HS-27A (cell line): ENCODE results near the gene CLTRN.
"Not testable (repeated sequence)": the region's sequence is repeated elsewhere in the genome, so short reads cannot be mapped to it uniquely, and the experiment has no call there.

ENCODE experiments used
- DNase-seq: peaks from one replicate; pipeline ENCODE4 v3.0.0-alpha.2; 2012; ENCODE audit warnings: low read depth, missing footprints

The CLTRN gene

DNA sequence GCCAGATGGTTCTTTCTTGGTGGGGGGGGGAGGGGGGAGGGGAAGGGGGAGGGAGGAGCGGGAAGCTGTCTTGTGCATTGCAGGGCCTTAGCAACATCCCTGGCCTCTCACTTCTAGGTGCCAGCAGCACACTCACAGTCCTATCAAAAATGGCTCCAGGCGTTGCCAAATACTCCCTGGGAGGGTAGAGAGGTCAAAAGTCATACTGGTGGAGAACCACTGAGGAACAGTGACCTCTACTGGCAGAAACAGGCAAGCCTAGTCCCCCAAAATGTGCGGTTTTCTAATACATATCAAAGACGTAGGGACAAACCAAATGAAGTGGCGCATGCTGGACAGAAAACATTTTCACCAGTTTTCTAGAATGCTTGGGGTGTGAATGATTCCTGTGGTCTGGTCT is 17.1 kb downstream of the CLTRN start:
- not testable (repeated sequence) for DNase-seq

DNA sequence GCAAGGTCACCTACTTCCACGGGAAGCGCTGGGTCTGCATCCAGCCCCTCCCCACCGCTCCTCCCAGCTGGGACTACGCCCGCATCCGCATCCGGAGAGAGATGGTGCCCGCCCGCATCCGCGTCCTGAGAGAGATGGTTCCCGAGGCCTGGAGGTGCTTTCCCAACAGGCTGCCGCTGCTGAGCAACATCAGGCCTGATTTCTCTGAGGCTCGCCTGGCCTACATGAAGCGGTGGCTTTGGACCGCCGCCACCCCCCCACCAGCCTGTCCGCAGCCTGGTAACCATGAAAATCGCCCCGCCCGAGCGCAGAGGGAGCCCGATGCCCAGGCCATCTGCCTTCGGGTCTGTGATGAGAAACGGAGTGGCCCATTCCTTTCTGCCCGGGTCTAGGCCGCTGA is 18.1 kb downstream of the CLTRN start:
- DNase-seq, result no peak

GRCh38 chrX:15646031-15646430 is 18.6 kb downstream of the CLTRN start:
- no peak for DNase-seq

DNA sequence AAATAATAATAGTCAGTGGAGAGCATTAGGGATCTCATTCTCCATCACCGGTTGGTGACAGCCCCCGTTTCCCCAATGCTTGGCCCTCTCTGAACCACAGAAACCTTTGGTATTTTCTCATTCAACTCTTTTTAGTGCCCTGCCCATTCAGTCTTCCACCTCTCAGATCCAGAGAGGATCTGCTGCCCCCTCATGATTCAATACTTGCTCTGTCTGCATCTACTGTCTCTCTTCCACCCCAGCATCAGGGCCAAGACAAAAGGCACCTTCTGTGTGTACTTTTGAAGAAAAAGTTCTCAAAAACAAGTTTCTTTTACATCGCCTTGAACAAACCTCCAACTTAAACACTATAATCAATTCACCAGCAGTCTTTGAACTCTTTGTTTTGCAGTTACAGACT is 19.3 kb downstream of the CLTRN start:
- no peak for DNase-seq

GRCh38 chrX:15644560-15644872 is 20.1 kb downstream of the CLTRN start:
- no peak for DNase-seq

- no peak for DNase-seq
Measured at GRCh38 chrX:15643786-15644559, 20.6 kb downstream of the CLTRN start.

DNA sequence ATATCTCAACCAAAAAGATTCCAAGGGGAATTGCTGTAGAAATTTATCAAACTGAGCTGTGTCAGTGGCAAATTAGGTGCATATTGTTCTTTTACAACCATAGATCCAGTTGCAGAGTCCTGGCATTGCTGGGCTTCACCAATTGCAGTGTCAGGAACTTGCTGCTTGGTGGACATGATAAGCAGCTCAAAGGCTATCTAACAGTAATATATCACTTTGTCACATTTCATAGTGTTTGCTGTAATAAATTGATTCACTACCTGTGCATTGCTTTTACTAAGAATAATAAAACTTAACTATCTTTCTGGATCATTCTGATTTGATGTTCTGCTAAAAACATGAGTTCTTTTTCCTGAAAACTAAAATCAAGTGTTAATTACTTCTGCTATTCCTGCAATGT is 33.0 kb downstream of the CLTRN start:
- no peak for DNase-seq

DNA sequence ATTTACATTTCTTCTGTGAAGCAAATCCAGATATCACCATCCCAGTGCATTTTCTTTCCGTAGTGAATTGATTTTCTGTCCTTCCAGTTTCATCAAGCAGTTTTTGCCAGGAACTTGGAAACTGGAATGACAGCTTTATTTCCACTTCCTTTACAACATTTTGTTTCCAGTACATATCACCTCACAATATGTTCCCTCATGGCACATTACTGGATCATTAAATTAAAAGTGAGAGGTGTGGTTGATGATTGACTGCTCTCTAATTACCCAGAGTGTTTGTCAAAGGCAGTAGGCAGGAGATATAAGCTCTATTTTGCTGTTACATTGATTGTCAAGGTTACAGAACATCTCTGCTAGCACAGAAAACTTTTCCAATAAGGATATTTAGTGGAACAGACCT is 41.6 kb downstream of the CLTRN start:
- no peak for DNase-seq

DNA sequence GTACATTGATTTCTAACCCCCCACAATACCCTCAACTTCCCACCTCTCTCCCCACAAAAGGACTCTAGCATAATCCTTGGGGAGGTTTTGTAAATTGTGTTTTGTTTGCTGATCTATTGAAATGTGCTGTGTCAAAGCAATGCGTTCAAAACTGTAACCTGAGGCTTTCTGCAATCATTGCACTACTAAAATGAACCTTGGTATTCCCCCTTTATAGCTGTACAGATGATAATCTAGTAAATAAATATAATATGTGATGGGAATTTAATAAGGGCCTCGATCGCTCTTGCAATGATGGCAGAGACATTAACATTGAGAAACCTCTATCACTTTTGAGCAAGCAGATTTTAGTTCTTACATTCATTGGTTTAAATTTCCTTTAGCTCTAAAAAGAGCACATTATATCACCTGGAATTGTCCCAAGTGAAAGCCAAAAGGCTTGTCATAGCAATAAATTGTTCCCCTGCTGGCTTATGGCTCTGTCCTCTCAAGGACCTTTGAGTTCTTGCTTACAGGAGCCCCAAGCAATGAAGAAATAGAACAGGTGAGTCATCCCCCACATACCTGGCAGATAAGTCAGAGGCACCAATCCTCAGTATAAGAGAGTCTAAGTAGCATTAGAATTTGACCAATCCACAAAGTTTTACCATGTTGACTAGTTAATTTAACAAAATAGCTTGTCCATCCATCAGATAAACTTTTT is 45.4 kb downstream of the CLTRN start:
- no peak for DNase-seq

DNA sequence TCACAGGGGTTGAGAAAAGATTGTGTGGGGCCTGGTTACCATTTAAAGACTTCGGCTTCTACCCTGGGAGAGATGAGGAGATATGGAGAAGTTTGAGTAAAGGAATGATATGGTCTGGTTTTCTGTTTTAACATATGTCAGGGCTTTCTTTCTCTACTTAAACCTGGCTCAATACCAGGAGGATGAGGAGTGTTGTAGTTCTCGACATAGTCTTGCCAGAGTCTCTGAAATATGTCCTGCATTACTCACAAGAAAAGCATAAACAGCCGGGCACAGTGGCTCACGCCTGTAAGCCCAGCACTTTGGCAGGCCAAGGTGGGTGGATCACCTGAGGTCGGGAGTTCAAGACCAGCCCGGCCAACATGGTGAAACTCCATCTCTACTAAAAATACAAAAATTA is 47.5 kb downstream of the CLTRN start:
- no peak for DNase-seq

DNA sequence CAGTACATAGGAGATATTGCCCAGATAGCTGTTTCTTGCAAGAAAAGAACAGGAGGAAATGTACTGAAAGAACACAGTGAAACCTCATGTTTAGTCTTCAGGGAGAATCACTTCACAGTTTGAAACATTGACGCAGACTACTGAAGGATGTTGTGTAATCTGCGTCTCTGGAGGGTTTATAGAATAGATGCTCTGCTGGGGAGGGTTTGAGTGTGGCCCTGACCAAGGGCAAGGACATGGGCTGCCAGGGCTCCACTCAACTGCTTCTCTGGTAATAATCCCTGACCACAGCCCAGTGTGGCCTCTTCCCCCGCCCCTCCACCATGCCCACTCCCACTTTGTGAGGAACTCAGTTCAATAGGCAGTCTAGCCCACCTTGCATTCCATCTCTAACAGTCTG is 48.1 kb downstream of the CLTRN start:
- no peak for DNase-seq

- no peak for DNase-seq
Measured at GRCh38 chrX:15607067-15607466, 57.5 kb downstream of the CLTRN start.

DNA sequence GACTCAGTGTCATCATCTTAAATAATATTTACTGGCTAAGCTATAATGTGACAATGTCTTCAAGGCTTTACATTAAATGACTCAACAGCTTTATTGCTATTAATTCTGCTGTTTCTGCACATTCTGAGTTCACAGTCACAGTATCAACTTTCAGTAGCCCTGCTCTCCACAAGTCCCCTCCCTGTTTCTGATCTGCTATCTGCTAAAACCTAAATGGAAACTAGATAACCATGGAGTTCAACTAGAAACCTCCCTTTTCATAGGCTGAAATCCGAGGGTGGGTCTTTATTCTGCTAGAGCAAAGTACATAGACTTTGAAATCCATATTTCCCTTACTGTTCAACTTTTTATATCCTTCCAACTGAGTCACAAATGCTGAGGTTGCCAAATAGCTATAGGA is 58.5 kb downstream of the CLTRN start:
- no peak for DNase-seq

GRCh38 chrX:15605226-15605625 is 59.4 kb downstream of the CLTRN start:
- DNase-seq, result no peak

DNA sequence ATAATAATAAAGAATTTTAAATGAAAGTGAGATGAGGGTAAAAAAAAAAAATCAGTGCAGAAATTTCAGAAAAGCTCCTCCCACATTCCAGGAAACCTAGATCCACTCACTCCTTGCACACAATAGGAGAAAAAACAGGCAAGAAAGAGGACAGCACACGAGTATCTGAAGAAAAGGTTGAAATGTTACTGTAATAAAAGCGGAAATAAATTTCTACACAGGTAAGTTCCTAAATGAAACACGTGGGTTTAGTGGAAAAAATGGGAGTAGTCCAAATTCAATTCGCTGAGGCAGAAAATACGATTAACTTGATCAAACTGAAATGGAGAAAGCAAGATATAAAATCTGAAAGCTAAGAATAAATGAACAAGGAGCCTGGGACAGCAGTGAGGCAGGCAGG is 61.8 kb downstream of the CLTRN start:
- no peak for DNase-seq

GRCh38 chrX:15601932-15602331 is 62.7 kb downstream of the CLTRN start:
- DNase-seq, result no peak

DNA sequence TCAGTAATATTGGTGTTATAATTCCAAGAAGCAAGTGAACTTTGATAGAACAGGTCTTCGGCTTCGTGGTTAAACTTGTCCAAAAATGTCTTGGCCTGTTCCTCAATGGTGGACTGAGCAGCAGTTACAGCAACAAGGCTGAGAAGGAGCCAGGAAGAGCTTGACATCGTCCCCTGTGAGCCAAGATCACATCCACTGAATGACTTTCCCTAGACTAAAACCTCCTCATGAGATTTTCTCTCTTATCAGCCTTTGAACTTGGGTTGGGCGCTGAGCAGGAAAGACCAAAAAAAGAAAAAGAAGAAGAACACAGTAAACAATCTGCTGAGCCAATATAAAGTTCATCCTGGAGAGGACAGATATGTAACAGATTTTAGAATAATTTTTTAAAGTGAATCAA is 63.9 kb downstream of the CLTRN start, which contains the start of gene ACE2:
ACE2 (minus strand) TSS at position 216 of the 400 bp plus-strand sequence; CDS start at position 167, 49 bp downstream.
- DNase-seq, result no peak

DNA sequence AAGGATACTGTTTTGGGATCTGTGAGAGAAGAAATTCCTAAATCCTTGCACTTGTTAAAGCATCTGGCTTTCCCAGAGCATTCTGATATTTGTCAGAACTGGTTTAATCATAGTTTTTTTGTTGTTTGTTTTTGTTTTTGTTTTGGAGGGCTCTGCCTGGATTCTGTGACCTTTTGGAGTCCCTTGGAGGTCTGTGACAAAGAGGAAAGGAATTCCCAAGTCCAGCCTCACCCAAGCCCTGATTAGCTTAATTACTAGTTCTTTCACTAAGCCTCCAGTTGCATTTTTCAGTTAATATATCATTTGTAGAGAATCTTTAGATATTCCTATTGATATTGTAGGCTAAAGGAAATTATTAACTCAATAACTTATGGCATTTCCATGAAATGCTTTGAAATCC is 64.6 kb downstream of the CLTRN start:
- DNase-seq, result no peak

DNA sequence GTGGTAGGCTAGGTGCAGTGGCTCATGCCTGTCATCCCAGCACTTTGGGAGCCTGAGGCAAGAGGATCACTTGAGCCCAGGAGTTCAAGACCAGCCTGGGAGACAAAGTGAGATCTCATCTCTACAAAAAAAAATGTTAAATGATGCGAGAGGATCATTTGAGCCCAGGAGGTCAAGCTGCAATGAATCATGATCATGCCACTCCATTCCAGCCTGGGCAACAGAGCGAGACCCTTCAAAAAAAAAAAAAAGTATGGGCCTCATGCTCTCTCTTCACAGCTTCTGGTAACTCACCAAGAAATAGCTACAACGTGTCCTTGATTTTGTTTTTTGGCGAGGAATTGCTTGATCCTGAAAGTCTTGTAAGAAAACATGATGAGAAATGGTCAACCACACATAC is 65.1 kb downstream of the CLTRN start:
- no peak for DNase-seq

DNA sequence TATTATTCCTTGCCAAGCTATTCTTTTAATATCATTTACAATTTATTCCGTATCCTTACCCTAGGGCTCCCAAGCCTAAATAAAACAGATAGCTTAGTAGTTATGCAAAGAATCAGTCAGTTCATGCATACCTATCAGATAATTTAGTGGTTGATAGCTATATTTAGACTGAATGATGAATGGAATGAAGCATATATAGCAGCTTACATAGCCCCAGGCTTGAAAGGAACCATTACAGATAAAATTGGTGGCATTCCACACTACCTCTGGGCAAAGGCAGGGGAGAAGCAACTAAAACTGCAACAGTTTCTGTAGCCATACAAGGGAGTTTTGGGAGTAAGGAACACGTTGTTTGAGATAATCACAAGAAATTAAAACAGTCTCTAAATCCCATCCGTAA is 66.6 kb downstream of the CLTRN start:
- no peak for DNase-seq

- DNase-seq, result no peak
Measured at GRCh38 chrX:15594371-15594770, 70.2 kb downstream of the CLTRN start.

GRCh38 chrX:15579778-15580747 is 84.5 kb downstream of the CLTRN start:
- no peak for DNase-seq
